ENCODE data around the gene RPS3A. TPM values are rescaled to one million over a fixed set of nuclear protein-coding genes. Genes with fewer than 3 reads are reported as not detected.
"Not testable (repeated sequence)": the region's sequence is repeated elsewhere in the genome, so short reads cannot be mapped to it uniquely, and the experiment has no call there.

RPS3A gene
- total RNA-seq, 1 experiment from 2014 or later = 918 TPM

GRCh38 chr4:151129796-151130195, 30.4 kb downstream of the RPS3A start:
- no peaks in the 10 kb centered on the region; the same call in 1 of the 2 replicates for H3K36me3 ChIP-seq (ENCODE audit: control insufficient read depth, insufficient read depth, low read length)
- no peak overlapping the region for H3K27ac ChIP-seq (ENCODE audit: low read length)
- H3K27me3 ChIP-seq (ENCODE audit: control insufficient read depth, insufficient read depth, low read length) = no peaks in the 10 kb centered on the region
- BruUV-seq (replicated peaks) = no TSS peak
- CTCF ChIA-PET = no interaction called here
- in situ Hi-C loops (cut with HindIII; ENCODE audit: low pct_unique_long_range_greater_than_20kb, low sequenced_read_pairs) (no loop called here), intact Hi-C loops (cut with micrococcal nuclease; ENCODE audit: unreplicated experiment) (no loop called here)
- no peaks in the 10 kb centered on the region for H3K4me1 ChIP-seq (ENCODE audit: control insufficient read depth, insufficient read depth, low read length)
- POLR2A ChIA-PET = no interaction called here
- no peak overlapping the region for H3K4me3 ChIP-seq (ENCODE audit: low read depth in 2 of 2, low read length in 2 of 2)
- ATAC-seq (no peak), DNase-seq (ENCODE audit: low read depth, low spot score) (no peak)
- TF ChIP-seq TCF7L2 (IDR thresholded peaks at IDR 0.05; ENCODE audit: low read depth, low read length) (no peak), POLR2AphosphoS5 (IDR thresholded peaks at IDR 0.05; ENCODE audit: low read depth, low read length) (no peak), REST (IDR thresholded peaks at IDR 0.05; ENCODE audit: insufficient read depth in 1 of 2, low read depth in 2 of 2, low read length in 1 of 2) (no peak)
- TF ChIP-seq, protein P1, sequence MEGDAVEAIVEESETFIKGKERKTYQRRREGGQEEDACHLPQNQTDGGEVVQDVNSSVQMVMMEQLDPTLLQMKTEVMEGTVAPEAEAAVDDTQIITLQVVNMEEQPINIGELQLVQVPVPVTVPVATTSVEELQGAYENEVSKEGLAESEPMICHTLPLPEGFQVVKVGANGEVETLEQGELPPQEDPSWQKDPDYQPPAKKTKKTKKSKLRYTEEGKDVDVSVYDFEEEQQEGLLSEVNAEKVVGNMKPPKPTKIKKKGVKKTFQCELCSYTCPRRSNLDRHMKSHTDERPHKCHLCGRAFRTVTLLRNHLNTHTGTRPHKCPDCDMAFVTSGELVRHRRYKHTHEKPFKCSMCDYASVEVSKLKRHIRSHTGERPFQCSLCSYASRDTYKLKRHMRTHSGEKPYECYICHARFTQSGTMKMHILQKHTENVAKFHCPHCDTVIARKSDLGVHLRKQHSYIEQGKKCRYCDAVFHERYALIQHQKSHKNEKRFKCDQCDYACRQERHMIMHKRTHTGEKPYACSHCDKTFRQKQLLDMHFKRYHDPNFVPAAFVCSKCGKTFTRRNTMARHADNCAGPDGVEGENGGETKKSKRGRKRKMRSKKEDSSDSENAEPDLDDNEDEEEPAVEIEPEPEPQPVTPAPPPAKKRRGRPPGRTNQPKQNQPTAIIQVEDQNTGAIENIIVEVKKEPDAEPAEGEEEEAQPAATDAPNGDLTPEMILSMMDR (IDR thresholded peaks at IDR 0.05) = no peak
- H3K9me3 ChIP-seq (ENCODE audit: control insufficient read depth, insufficient read depth, low read depth, low read length) = no peaks in the 10 kb centered on the region

DNA sequence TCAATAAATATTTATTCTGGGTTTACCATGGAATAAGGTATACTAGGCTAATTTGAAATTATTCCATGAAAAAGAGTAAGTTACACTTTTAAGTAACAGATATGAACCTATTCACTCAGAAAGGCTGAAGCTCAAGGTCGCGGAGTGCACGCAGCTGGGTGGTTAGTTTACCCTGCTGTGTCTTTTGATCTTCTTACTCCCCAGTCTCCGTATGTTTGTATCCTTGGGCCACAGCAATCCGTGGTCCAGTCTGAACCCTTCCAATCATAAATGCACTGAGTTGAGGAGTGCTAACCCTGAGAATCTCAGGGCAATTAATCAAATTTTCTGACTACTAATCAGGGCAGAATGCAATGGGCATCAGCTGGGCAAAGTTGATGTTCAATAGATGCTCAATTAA, 33.9 kb downstream of the RPS3A start:
- CTCF ChIA-PET = no interaction called here
- intact Hi-C loops (cut with micrococcal nuclease; ENCODE audit: unreplicated experiment) = no loop called here
- H3K9me3 ChIP-seq (ENCODE audit: control insufficient read depth, insufficient read depth, low read depth, low read length) = no peaks in the 10 kb centered on the region
- no peaks in the 10 kb centered on the region for H3K36me3 ChIP-seq (ENCODE audit: control insufficient read depth, insufficient read depth, low read length)
- ATAC-seq (no peak), DNase-seq (ENCODE audit: low read depth, low spot score) (no peak)
- H3K4me3 ChIP-seq (ENCODE audit: low read depth in 2 of 2, low read length in 2 of 2) = no peak overlapping the region
- H3K27me3 ChIP-seq (ENCODE audit: control insufficient read depth, insufficient read depth, low read length) = no peaks in the 10 kb centered on the region
- in situ Hi-C loops (cut with HindIII; ENCODE audit: low pct_unique_long_range_greater_than_20kb, low sequenced_read_pairs) = no loop called here
- no peak for TF ChIP-seq SIN3A (IDR thresholded peaks at IDR 0.05; ENCODE audit: borderline replicate concordance, insufficient read depth, low read depth, low read length)
- no peak for TF ChIP-seq TCF7L2 (IDR thresholded peaks at IDR 0.05; ENCODE audit: low read depth, low read length)
- TF ChIP-seq POLR2AphosphoS5 (IDR thresholded peaks at IDR 0.05; ENCODE audit: low read depth, low read length) = no peak
- no peak for TF ChIP-seq REST (IDR thresholded peaks at IDR 0.05; ENCODE audit: insufficient read depth in 1 of 2, low read depth in 2 of 2, low read length in 1 of 2)
- TF ChIP-seq, protein P1 (IDR thresholded peaks at IDR 0.05) = no peak
- BruUV-seq (replicated peaks) = no TSS peak
- no peaks in the 10 kb centered on the region for H3K4me1 ChIP-seq (ENCODE audit: control insufficient read depth, insufficient read depth, low read length)
- POLR2A ChIA-PET = no interaction called here
- H3K27ac ChIP-seq (ENCODE audit: low read length) = no peak overlapping the region

DNA sequence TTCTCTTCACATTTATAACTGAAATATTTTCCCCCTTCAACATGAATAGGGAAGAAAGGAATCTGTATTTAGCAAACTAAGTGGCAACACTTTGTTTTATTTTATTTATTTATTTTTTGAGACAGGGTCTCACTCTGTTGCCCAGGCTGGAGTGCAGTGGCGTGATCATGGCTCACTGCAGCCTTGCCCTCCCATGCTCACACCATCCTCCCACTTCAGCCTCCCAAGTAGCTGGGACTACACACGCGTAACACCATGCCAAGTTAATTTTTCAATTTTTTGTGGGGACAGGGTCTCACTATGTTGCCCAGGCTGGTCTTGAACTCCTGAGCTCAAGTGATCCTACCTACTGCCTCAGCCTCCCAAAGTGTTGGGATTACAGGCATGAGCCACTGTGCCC, 36.6 kb downstream of the RPS3A start:
- H3K4me1 ChIP-seq (ENCODE audit: control insufficient read depth, insufficient read depth, low read length); DNase-seq (ENCODE audit: low read depth, low spot score); H3K9me3 ChIP-seq (ENCODE audit: control insufficient read depth, insufficient read depth, low read depth, low read length); H3K27me3 ChIP-seq (ENCODE audit: control insufficient read depth, insufficient read depth, low read length); BruUV-seq (replicated peaks); H3K27ac ChIP-seq (ENCODE audit: low read length); ATAC-seq; CTCF ChIA-PET; H3K36me3 ChIP-seq (ENCODE audit: control insufficient read depth, insufficient read depth, low read length); in situ Hi-C loops (cut with HindIII; ENCODE audit: low pct_unique_long_range_greater_than_20kb, low sequenced_read_pairs); intact Hi-C loops (cut with micrococcal nuclease; ENCODE audit: unreplicated experiment); H3K4me3 ChIP-seq (ENCODE audit: low read depth in 2 of 2, low read length in 2 of 2): not testable (repeated sequence)
- POLR2A ChIA-PET = interaction anchor here (0.6 kb wide), 1 partner anchor 48 kb away, joined by 4 read pairs; no protein-coding TSS in a partner anchor
